Stimulated activated CD4-positive, alpha-beta T cell treated with anti-CD3 and anti-CD28 coated beads, Interleukin-1b, Interleukin-23, amount 100 ng/mL, for 48 hours (primary cell): Measurements from ENCODE around the gene KLF1.
A peak's percentile ranks its signal among the peaks of the same experiment; 100 is the strongest.

Source experiments
- DNase-seq: peaks from one replicate; pipeline ENCODE4 v3.0.0-alpha.2; 2020

The KLF1 gene

DNA sequence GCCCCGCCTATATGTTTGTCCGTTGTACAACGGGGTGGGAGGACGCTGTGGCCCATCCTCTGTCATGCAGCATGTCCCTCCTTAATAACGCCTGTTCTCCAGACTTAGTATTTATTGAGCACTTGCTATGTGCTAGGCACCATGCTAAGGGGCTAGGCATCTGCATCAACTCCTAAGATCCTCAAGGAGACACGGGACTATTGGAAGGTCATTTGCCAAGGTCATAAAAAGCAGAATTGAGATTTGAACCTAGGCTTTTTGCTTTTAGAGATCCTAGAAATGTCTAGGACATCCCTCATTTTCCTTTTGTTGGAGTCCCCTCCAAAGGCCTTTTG, 50.5 kb downstream of the KLF1 start:
- DNase-seq, result no peak

DNA sequence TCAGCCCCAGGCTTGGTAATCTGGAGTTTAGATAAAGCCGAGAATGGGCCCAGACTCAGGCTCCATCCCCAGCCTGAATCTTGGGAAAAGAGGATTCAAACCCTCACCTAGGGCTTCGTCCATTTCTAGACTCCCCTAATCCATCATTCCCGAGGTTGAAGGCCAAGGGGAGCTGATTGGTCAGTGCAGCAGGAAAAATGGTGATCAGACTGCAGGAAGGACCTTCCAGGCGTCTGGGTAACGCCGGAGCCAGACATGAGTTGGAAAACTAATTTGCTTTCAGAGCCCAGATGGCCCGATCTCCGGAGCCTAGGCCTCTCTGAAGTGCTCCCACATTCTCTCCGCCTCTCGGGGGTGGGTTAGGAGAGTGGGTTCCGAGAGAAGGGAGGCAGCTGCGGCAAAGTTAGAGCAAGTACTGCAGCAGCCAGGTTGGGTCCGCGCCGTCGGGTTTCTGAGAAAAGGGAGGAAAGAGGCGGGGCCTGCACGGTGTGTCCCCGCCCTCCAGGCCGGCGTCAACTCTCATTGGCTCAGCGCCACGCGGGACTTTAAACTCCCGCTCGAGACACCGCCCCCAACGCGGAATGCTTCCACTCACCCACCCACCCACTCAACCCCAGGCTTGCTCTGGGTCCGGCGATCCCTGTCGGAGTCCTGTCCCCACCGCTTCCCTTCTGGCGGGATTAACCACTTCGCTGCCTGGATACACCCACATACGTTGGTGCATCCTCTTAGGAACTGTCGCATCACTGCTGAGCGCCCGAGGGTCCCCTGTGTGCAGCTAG, 51.8 kb downstream of the KLF1 start:
- peak; percentile 34 for DNase-seq

DNA sequence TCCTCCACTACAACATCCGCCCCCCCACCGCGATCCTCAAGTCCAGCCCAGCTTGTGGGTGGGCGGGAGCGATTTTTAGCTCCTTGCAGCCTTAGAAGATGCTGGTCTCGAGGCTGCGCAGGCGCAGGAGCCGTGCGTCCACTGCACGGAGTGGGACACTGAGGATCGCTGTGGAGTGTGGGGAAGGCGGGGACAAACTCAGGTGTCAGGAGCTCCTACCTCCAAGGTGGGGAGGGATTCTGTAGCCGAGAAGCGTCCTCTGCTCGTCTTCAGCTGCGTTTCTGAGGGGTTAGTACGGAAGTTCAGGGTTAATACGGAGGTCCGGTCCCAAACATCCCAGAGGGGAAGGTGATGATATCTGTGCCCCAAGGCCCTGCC, 52.4 kb downstream of the KLF1 start, which contains the start of gene RTBDN:
Gene RTBDN (minus strand): TSS at position 14 of the 378 bp plus-strand sequence. CDS start 4,600 bp downstream, outside the sequence.
- no peak for DNase-seq
